Ishikawa (cell line): ENCODE data around the gene PPP4R4.

Experiments
- CEBPB ChIP-seq: IDR thresholded peaks from 2 replicates; pipeline ENCODE4 v1.6.1; 2012
- CREB1 ChIP-seq: IDR thresholded peaks from 2 replicates; pipeline ENCODE4 v1.6.1; 2012; ENCODE audit warnings: low read depth
- EGR1 ChIP-seq: IDR thresholded peaks from 2 replicates; pipeline ENCODE4 v1.6.1; 2012
- EP300 ChIP-seq: IDR thresholded peaks from 2 replicates; pipeline ENCODE4 v1.6.1; 2012; ENCODE audit warnings: borderline replicate concordance
- FOXM1 ChIP-seq: IDR thresholded peaks from 2 replicates; pipeline ENCODE4 v1.6.1; 2012; ENCODE audit warnings: low read depth, borderline replicate concordance
- MAX ChIP-seq: IDR thresholded peaks from 2 replicates; pipeline ENCODE4 v1.6.1; 2012
- NFIC ChIP-seq: IDR thresholded peaks from 2 replicates; pipeline ENCODE4 v1.6.1; 2012
- RAD21 ChIP-seq: IDR thresholded peaks from 2 replicates; pipeline ENCODE4 v1.6.1; 2012; ENCODE audit warnings: low read depth
- TAF1 ChIP-seq: IDR thresholded peaks from 2 replicates; pipeline ENCODE4 v1.6.1; 2012; ENCODE audit warnings: low read depth, mild to moderate bottlenecking
- TCF12 ChIP-seq: IDR thresholded peaks from 2 replicates; pipeline ENCODE4 v1.6.1; 2012; ENCODE audit warnings: low read depth
- TEAD4 ChIP-seq: IDR thresholded peaks from 2 replicates; pipeline ENCODE4 v1.6.1; 2012
- YY1 ChIP-seq: IDR thresholded peaks from 2 replicates; pipeline ENCODE4 v1.6.1; 2012; ENCODE audit warnings: low read depth
- ZBTB7A ChIP-seq: IDR thresholded peaks from 2 replicates; pipeline ENCODE4 v1.6.1; 2012; ENCODE audit warnings: low read depth
- TF ChIP-seq, protein P1 (sequence below): IDR thresholded peaks from 2 replicates; pipeline ENCODE4 v1.6.1; 2012
- TF ChIP-seq, protein P2 (sequence below): IDR thresholded peaks from 2 replicates; pipeline ENCODE4 v1.6.1; 2012; ENCODE audit warnings: low read depth, mild to moderate bottlenecking

The PPP4R4 gene

GRCh38 chr14:94142836-94143235, 31.3 kb upstream of the PPP4R4 start:
- TF ChIP-seq CEBPB (no peak), FOXM1 (no peak), TAF1 (no peak), EGR1 (no peak), NFIC (no peak), MAX (no peak), ZBTB7A (no peak), TEAD4 (no peak), TCF12 (no peak), RAD21 (no peak), EP300 (no peak), CREB1 (no peak), YY1 (no peak)
- TF ChIP-seq, protein P1, sequence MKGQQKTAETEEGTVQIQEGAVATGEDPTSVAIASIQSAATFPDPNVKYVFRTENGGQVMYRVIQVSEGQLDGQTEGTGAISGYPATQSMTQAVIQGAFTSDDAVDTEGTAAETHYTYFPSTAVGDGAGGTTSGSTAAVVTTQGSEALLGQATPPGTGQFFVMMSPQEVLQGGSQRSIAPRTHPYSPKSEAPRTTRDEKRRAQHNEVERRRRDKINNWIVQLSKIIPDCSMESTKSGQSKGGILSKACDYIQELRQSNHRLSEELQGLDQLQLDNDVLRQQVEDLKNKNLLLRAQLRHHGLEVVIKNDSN: no peak
- TF ChIP-seq, protein P2, sequence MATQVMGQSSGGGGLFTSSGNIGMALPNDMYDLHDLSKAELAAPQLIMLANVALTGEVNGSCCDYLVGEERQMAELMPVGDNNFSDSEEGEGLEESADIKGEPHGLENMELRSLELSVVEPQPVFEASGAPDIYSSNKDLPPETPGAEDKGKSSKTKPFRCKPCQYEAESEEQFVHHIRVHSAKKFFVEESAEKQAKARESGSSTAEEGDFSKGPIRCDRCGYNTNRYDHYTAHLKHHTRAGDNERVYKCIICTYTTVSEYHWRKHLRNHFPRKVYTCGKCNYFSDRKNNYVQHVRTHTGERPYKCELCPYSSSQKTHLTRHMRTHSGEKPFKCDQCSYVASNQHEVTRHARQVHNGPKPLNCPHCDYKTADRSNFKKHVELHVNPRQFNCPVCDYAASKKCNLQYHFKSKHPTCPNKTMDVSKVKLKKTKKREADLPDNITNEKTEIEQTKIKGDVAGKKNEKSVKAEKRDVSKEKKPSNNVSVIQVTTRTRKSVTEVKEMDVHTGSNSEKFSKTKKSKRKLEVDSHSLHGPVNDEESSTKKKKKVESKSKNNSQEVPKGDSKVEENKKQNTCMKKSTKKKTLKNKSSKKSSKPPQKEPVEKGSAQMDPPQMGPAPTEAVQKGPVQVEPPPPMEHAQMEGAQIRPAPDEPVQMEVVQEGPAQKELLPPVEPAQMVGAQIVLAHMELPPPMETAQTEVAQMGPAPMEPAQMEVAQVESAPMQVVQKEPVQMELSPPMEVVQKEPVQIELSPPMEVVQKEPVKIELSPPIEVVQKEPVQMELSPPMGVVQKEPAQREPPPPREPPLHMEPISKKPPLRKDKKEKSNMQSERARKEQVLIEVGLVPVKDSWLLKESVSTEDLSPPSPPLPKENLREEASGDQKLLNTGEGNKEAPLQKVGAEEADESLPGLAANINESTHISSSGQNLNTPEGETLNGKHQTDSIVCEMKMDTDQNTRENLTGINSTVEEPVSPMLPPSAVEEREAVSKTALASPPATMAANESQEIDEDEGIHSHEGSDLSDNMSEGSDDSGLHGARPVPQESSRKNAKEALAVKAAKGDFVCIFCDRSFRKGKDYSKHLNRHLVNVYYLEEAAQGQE: no peak

DNA sequence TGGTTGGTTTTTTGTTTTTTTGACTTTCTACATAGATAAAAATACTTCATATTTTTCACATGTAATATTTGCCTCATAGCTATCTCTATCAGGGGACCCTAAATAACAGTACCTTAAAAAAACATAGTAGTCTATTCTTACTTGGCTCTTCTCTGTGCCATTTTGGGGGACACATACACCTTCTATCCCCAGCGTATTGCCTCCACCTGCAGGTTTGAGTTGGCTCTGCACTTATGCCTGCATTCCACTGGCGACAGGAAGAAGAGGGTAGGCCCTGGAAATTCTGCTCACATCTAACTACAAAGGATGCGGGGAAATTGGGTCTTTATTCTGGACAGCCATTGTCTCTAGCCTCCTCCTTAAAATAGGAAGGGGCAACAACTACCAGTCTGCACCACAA, 30.9 kb upstream of the PPP4R4 start:
- TF ChIP-seq RAD21 (peak; percentile 39; the same call in 1 of the 2 replicates), TCF12 (no peak)

- TF ChIP-seq FOXM1 (no peak), EGR1 (no peak), TCF12 (no peak), MAX (no peak), RAD21 (no peak)
These were observed 30.4 kb upstream of the PPP4R4 start for GRCh38 chr14:94143711-94144110.

GRCh38 chr14:94144765-94145164, 29.4 kb upstream of the PPP4R4 start:
- TF ChIP-seq TAF1 (no peak), FOXM1 (no peak), ZBTB7A (no peak)
- TF ChIP-seq, protein P2: no peak

DNA sequence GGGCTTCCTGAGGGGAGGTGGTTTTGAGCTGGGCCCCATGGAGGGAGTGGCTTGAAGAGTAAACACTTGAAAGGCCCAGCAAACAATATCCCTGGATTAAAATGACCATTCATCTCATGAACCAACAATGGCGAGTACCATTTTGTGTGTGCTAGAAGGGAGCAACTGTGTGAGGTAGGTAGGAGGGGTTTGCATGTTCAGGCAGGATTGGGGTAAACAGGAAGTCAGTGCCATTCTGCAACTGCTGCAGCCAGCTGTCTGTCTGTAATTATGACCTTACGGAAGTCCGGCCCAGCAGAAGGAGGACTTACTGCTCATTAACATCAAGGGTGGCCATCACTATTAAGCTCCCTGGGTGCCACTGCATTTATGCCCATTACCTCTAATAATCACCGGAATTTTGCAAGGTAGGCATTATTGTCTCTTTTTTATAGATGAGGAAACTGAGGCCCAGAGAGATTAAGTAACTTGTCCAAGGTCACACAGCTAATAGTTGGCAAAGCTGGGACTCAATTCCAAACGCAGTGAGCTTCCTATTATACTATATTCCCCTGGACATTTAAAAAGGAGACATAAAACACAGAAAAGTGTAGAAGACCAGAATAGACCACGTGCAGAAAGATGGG, 28.1 kb upstream of the PPP4R4 start:
- no peak for TF ChIP-seq TCF12
- TF ChIP-seq FOXM1: no peak
- TF ChIP-seq CREB1: no peak
- no peak for TF ChIP-seq EP300
- TF ChIP-seq TAF1: no peak
- no peak for TF ChIP-seq EGR1
- TF ChIP-seq, protein P2: no peak
- no peak for TF ChIP-seq YY1
- TF ChIP-seq MAX: no peak
- TF ChIP-seq NFIC: no peak
- no peak for TF ChIP-seq TEAD4
- TF ChIP-seq RAD21: no peak
- TF ChIP-seq ZBTB7A: no peak
- TF ChIP-seq CEBPB: no peak
- TF ChIP-seq, protein P1: no peak
